ENCODE data around the gene HLA-DOB.

Gene HLA-DOB

DNA sequence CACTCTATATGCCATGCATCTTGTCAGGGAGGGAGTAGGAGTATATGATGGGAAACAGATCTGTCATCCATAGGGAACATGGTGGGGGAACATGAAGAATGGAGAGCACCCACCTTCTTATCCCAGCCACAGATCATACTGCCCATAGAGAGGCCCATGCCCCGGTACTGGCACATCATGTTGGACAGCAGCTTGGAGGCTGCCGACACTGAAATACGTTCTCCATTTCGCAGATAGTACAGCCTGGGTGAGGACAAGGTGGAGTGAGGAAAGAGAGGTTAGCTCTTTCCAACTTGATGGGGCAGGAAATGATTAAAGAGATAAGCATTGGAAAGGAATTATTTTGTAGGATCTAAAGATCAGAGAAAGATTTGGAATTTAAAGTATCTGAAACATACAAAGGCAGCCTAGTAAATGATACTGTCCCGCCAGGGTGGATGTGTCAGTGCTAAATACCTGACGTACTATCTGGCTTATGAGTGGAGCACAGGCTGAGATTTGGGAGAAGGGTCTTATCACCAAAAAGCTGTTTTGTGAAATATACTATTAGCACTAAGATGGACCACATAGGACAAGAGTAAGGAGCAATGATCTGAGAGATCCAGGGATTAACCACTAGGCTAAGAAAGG lies 25.3 kb upstream of the HLA-DOB start:
- no peak overlapping the region for H4K8ac ChIP-seq (ENCODE audit: low read depth, low read length)
- H3K36me3 ChIP-seq (ENCODE audit: control insufficient read depth in 1 of 2, insufficient read depth in 2 of 2, low read length in 2 of 2): no peaks in the 10 kb centered on the region
- no peak overlapping the region for H3K14ac ChIP-seq (ENCODE audit: low read length)
- H3K23ac ChIP-seq (ENCODE audit: low read length): no peak overlapping the region
- no peak overlapping the region for H3K27ac ChIP-seq (ENCODE audit: low read depth, low read length)
- H4K12ac ChIP-seq (ENCODE audit: low read depth, low read length): no peak overlapping the region
- peaks cover 5% of the 10 kb centered on the region for H3K9me3 ChIP-seq (ENCODE audit: insufficient read depth, low read depth, low read length)
- H4K91ac ChIP-seq (ENCODE audit: low read depth, low read length): no peak overlapping the region
- no peak overlapping the region for H3K4ac ChIP-seq (ENCODE audit: low read depth, low read length)
- peaks cover 8 to 13% of the 10 kb centered on the region in 2 experiments for H3K4me1 ChIP-seq (ENCODE audit: control insufficient read depth in 1 of 2, insufficient read depth in 2 of 2, low read length in 2 of 2)
- H3K79me2 ChIP-seq (ENCODE audit: control insufficient read depth, insufficient read depth, low read length, poor library complexity): no peaks in the 10 kb centered on the region
- no peak overlapping the region for H3K18ac ChIP-seq (ENCODE audit: low read length)
- H3K4me2 ChIP-seq (ENCODE audit: low read length): no peak overlapping the region
- no peak overlapping the region for H2AK5ac ChIP-seq (ENCODE audit: low read length)
- H3K27me3 ChIP-seq (ENCODE audit: insufficient read depth, low read length): peaks cover 26% of the 10 kb centered on the region
- peak; percentile 68 to 86 for DNase-seq
- no peaks in the 10 kb centered on the region for H3K79me1 ChIP-seq (ENCODE audit: low read length)
- H2BK120ac ChIP-seq (ENCODE audit: insufficient read depth, low read length, poor library complexity): no peak overlapping the region
- no peak overlapping the region for H2BK5ac ChIP-seq (ENCODE audit: low read depth, low read length, poor library complexity)
- H2AFZ ChIP-seq (ENCODE audit: insufficient read depth, low read length, poor library complexity): no peak overlapping the region
- H3K4me3 ChIP-seq (ENCODE audit: low read depth, low read length): no peak overlapping the region
- no peak overlapping the region for H2BK12ac ChIP-seq (ENCODE audit: low read length)
- WGBS (ENCODE audit: extremely low coverage, insufficient coverage, insufficient read length): no CpG with 5 or more reads among the region's 6 CpGs
- no peak overlapping the region for H3K9ac ChIP-seq (ENCODE audit: low read length)

DNA sequence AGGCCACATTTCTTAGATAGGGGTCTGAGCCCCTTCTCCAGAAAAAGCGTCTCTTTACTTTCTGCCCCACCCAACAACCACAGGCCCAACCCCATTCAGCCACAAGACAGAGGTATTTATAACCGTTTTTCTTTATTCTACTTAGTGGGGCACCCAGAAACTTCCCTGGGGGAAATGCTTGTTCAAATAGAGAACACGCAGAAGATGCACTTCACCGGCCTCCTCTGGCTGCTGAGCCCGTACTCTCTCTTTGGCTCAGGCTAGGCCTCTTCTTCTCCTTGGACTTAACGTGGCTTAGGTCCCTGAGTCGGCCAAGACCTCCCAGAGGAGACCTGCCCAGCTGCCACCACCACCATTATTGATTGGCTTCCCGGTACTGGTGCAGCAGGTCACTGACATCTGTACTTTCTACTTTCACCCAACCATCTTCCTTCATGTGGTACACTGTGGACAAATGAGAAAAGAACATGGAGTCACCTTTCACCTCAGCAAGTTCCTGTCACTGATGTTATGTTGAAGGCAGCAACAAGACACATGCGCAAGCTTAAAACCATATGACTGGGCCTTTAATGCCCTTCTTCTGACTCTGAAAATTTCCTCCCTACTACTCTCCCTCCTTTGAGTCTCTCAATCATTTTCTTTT lies 23.9 kb upstream of the HLA-DOB start:
- WGBS (ENCODE audit: extremely low coverage, insufficient coverage, insufficient read length): no CpG with 5 or more reads among the region's 9 CpGs
- H3K18ac ChIP-seq (ENCODE audit: low read length): no peak overlapping the region
- H3K9ac ChIP-seq (ENCODE audit: low read length): no peak overlapping the region
- H2BK5ac ChIP-seq (ENCODE audit: low read depth, low read length, poor library complexity): no peak overlapping the region
- H3K4me3 ChIP-seq (ENCODE audit: low read depth, low read length): no peak overlapping the region
- no peak overlapping the region for H3K4ac ChIP-seq (ENCODE audit: low read depth, low read length)
- no peaks in the 10 kb centered on the region for H3K79me1 ChIP-seq (ENCODE audit: low read length)
- H4K12ac ChIP-seq (ENCODE audit: low read depth, low read length): no peak overlapping the region
- no peak for DNase-seq
- no peak overlapping the region for H2AK5ac ChIP-seq (ENCODE audit: low read length)
- H3K27ac ChIP-seq (ENCODE audit: low read depth, low read length): no peak overlapping the region
- peaks cover 26% of the 10 kb centered on the region for H3K27me3 ChIP-seq (ENCODE audit: insufficient read depth, low read length)
- H2BK120ac ChIP-seq (ENCODE audit: insufficient read depth, low read length, poor library complexity): no peak overlapping the region
- no peak overlapping the region for H2BK12ac ChIP-seq (ENCODE audit: low read length)
- no peak overlapping the region for H3K4me2 ChIP-seq (ENCODE audit: low read length)
- H3K9me3 ChIP-seq (ENCODE audit: insufficient read depth, low read depth, low read length): peaks cover 5% of the 10 kb centered on the region
- peaks cover 8 to 13% of the 10 kb centered on the region in 2 experiments for H3K4me1 ChIP-seq (ENCODE audit: control insufficient read depth in 1 of 2, insufficient read depth in 2 of 2, low read length in 2 of 2)
- H4K8ac ChIP-seq (ENCODE audit: low read depth, low read length): no peak overlapping the region
- H3K79me2 ChIP-seq (ENCODE audit: control insufficient read depth, insufficient read depth, low read length, poor library complexity): no peaks in the 10 kb centered on the region
- no peak overlapping the region for H4K91ac ChIP-seq (ENCODE audit: low read depth, low read length)
- no peak overlapping the region for H3K14ac ChIP-seq (ENCODE audit: low read length)
- no peaks in the 10 kb centered on the region for H3K36me3 ChIP-seq (ENCODE audit: control insufficient read depth in 1 of 2, insufficient read depth in 2 of 2, low read length in 2 of 2)
- no peak overlapping the region for H3K23ac ChIP-seq (ENCODE audit: low read length)
- H2AFZ ChIP-seq (ENCODE audit: insufficient read depth, low read length, poor library complexity): no peak overlapping the region

DNA sequence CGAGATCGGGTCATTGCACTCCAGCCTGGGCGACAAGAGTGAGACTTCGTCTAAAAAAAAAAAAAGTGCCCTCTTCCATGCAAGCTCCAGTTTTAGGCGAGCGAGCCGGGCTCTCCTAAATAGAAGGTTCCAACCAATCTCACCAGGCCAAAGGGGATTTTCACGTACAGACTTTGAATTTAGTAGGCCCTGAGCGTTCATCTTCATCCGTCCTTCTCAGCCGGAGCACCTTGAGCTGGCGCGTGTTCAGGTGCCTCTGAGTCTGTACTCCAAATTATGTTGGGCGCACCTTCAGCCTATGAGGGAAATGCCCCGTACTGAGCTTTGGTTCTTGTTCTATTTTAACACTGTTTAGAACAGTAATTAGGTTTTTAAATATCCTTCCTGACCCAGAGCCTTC lies 22.6 kb upstream of the HLA-DOB start:
- Histone ChIP-seq H4K91ac (ENCODE audit: low read depth, low read length) (no peak overlapping the region), H3K27ac (ENCODE audit: low read depth, low read length) (no peak overlapping the region), H2BK5ac (ENCODE audit: low read depth, low read length, poor library complexity) (no peak overlapping the region), H2BK12ac (ENCODE audit: low read length) (no peak overlapping the region), H3K18ac (ENCODE audit: low read length) (no peak overlapping the region), H3K27me3 (ENCODE audit: insufficient read depth, low read length) (peaks cover 25% of the 10 kb centered on the region), H4K12ac (ENCODE audit: low read depth, low read length) (no peak overlapping the region), H2AFZ (ENCODE audit: insufficient read depth, low read length, poor library complexity) (no peak overlapping the region), H3K79me1 (ENCODE audit: low read length) (no peaks in the 10 kb centered on the region), H3K79me2 (ENCODE audit: control insufficient read depth, insufficient read depth, low read length, poor library complexity) (no peaks in the 10 kb centered on the region), H3K9ac (ENCODE audit: low read length) (no peak overlapping the region), H3K36me3 (ENCODE audit: control insufficient read depth in 1 of 2, insufficient read depth in 2 of 2, low read length in 2 of 2) (peaks cover 0 to 2% of the 10 kb centered on the region in 2 experiments), H2BK120ac (ENCODE audit: insufficient read depth, low read length, poor library complexity) (no peak overlapping the region), H3K4me2 (ENCODE audit: low read length) (no peak overlapping the region), H3K4ac (ENCODE audit: low read depth, low read length) (no peak overlapping the region), H2AK5ac (ENCODE audit: low read length) (no peak overlapping the region), H3K4me3 (ENCODE audit: low read depth, low read length) (no peak overlapping the region), H4K8ac (ENCODE audit: low read depth, low read length) (no peak overlapping the region), H3K14ac (ENCODE audit: low read length) (no peak overlapping the region), H3K23ac (ENCODE audit: low read length) (no peak overlapping the region), H3K9me3 (ENCODE audit: insufficient read depth, low read depth, low read length) (peaks cover 1% of the 10 kb centered on the region), H3K4me1 (ENCODE audit: control insufficient read depth in 1 of 2, insufficient read depth in 2 of 2, low read length in 2 of 2) (peaks cover 8 to 10% of the 10 kb centered on the region in 2 experiments)
- no peak for DNase-seq
- no CpG with 5 or more reads among the region's 15 CpGs for WGBS (ENCODE audit: extremely low coverage, insufficient coverage, insufficient read length)

DNA sequence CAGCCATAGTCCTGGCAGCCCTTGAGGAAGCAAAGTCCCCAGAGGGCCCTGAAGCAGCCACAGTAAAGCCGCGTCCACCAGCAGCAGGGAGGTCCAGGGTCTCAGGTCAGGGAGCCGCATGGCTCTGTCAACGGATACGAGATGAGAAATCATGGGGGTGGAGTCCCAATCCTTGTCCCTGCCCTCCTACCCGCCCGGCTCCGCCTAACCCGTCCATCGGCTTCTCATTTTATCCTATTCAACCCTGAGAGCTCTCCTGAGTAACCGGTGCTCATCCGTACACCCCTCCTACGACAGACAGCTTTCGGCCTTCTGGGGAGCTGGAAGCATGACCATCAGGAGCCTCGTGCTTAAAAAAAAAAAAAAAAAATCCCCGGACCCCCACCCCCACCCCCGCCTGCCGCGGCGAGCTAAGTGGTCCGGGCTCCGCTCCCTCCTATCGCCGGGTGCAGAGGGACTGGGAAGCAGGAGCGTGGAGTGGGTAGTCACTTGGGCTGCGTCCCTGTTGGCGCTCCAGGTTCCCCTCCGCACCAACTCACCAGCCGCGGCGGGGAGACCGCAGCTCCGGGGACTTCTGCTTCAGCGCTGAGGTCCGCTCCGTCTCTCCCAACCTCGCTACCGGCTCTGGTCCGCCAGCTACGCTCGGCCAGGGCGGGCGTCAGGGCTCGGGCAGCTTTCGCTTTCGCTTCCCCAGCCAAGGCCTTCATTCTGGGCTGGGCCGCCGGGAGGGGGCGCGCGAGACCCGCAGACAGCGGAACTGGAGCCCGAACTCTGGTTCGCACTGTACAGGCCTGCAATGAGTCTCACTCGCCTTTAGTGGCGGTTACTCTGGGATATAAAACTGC lies 21.5 kb upstream of the HLA-DOB start, which contains the start of gene TAP2:
Gene TAP2 (minus strand): TSS at position 626 of the 845 bp plus-strand sequence. CDS start 506 bp downstream, at position 120.
- H3K4ac ChIP-seq (ENCODE audit: low read depth, low read length): no peak within 1 kb of the TSS

More for the DNA sequence above, 21.5 kb upstream of the HLA-DOB start, which contains the start of gene TAP2:
- Histone ChIP-seq H2AFZ (ENCODE audit: insufficient read depth, low read length, poor library complexity) (peak within 1 kb of the TSS; percentile 80), H2BK5ac (ENCODE audit: low read depth, low read length, poor library complexity) (no peak within 1 kb of the TSS), H3K4me2 (ENCODE audit: low read length) (peak within 1 kb of the TSS; percentile 71), H3K27me3 (ENCODE audit: insufficient read depth, low read length) (peaks cover 15% of the 10 kb centered on the region), H3K79me1 (ENCODE audit: low read length) (no peaks in the 10 kb centered on the region), H3K9ac (ENCODE audit: low read length) (peak within 1 kb of the TSS; percentile 57), H3K14ac (ENCODE audit: low read length) (no peak within 1 kb of the TSS), H4K8ac (ENCODE audit: low read depth, low read length) (peak within 1 kb of the TSS; percentile 30), H3K36me3 (ENCODE audit: control insufficient read depth in 1 of 2, insufficient read depth in 2 of 2, low read length in 2 of 2) (peaks cover 0 to 2% of the 10 kb centered on the region in 2 experiments), H3K4me3 (ENCODE audit: low read depth, low read length) (peak within 1 kb of the TSS; percentile 76), H4K12ac (ENCODE audit: low read depth, low read length) (peak within 1 kb of the TSS; percentile 14), H3K9me3 (ENCODE audit: insufficient read depth, low read depth, low read length) (peaks cover 1% of the 10 kb centered on the region), H4K91ac (ENCODE audit: low read depth, low read length) (no peak within 1 kb of the TSS), H3K27ac (ENCODE audit: low read depth, low read length) (no peak within 1 kb of the TSS), H3K79me2 (ENCODE audit: control insufficient read depth, insufficient read depth, low read length, poor library complexity) (no peaks in the 10 kb centered on the region), H3K4me1 (ENCODE audit: control insufficient read depth in 1 of 2, insufficient read depth in 2 of 2, low read length in 2 of 2) (peaks cover 5 to 6% of the 10 kb centered on the region in 2 experiments), H3K18ac (ENCODE audit: low read length) (peak within 1 kb of the TSS; percentile 28), H3K23ac (ENCODE audit: low read length) (no peak within 1 kb of the TSS), H2BK120ac (ENCODE audit: insufficient read depth, low read length, poor library complexity) (no peak within 1 kb of the TSS), H2BK12ac (ENCODE audit: low read length) (no peak within 1 kb of the TSS), H2AK5ac (ENCODE audit: low read length) (no peak within 1 kb of the TSS)
- WGBS (ENCODE audit: extremely low coverage, insufficient coverage, insufficient read length): no CpG with 5 or more reads among the region's 57 CpGs
- DNase-seq: peak; percentile 94 to 98
